Measurements from ENCODE around the gene DAZAP1. TPM values are rescaled to one million over a fixed set of nuclear protein-coding genes. Genes with fewer than 3 reads are reported as not detected.

Gene DAZAP1
- total and polyA plus RNA-seq, 7 donors: 28.2 to 132 (median 51.1) TPM

DNA sequence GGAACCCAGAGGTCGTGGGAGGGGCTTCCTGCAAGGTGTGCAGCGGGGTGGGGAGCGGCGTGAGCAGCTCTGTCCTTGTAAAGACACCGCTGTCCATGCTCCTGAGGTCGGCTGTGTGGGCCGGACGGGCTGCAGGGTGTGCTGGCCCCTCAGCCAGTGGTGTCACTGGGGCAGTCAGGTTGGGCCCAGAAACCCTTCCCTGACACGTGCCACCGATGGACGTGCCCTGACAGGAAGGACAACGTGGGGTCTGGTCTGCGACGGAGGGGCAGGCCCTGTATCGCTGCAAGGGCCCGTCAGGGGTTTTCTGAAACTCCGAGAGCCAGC, 26.6 kb downstream of the DAZAP1 start:
- intact Hi-C loops (cut with DNase I): no loop called here
- WGBS, 2 donors: 94 to 95% methylated on average over 17 of the region's 17 CpGs
- TF ChIP-seq EP300 (IDR thresholded peaks at IDR 0.05) (no peak), CTCF (IDR thresholded peaks at IDR 0.05) (no peak)
- Histone ChIP-seq H3K36me3 (peaks cover 31 to 70% (median 46%) of the 10 kb centered on the region in 4 donors), H3K4me1 (peaks cover 0 to 8% (median 7%) of the 10 kb centered on the region in 4 donors), H3K27me3 (no peaks in the 10 kb centered on the region), H3K9me3 (no peaks in the 10 kb centered on the region), H3K4me3 (no peak overlapping the region), H3K27ac (no peak overlapping the region)
- no peak for DNase-seq

DNA sequence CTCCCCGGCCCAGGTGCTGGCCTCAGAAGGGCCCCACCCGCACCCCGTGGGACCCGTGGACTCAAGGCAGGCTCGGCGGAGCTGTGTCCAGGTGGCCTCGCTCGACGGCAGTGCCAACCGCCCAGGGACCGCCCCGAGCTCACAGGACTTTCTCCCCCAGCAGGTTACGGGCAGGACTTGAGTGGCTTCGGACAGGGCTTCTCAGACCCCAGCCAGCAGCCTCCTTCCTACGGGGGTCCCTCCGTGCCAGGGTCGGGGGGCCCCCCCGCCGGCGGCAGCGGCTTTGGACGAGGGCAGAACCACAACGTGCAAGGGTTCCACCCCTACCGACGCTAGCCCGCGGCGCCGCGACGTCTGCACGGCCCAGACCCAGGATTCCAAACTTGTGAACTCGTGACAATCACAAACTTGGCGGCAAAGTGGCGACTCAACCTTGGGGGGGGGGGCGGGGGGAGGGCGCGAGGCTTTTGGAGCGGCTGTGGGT, 27.2 kb downstream of the DAZAP1 start:
- Histone ChIP-seq H3K36me3 (peaks cover 29 to 66% (median 43%) of the 10 kb centered on the region in 4 donors), H3K27ac (no peak overlapping the region), H3K4me3 (no peak overlapping the region), H3K9me3 (no peaks in the 10 kb centered on the region), H3K27me3 (no peaks in the 10 kb centered on the region), H3K4me1 (peaks cover 0 to 14% (median 13%) of the 10 kb centered on the region in 4 donors)
- no peak for DNase-seq
- intact Hi-C loops (cut with DNase I): loop anchor here (5.0 kb wide), 1 partner anchor 397 kb away; no protein-coding TSS in a partner anchor
- TF ChIP-seq POLR2AphosphoS5 (IDR thresholded peaks at IDR 0.05) (no peak), CTCF (IDR thresholded peaks at IDR 0.05) (no peak), POLR2A (IDR thresholded peaks at IDR 0.05) (no peak), EP300 (IDR thresholded peaks at IDR 0.05) (no peak)
- WGBS, 2 donors: 92% methylated on average over 39 of the region's 39 CpGs

GRCh38 chr19:1435378-1435989, 28.1 kb downstream of the DAZAP1 start:
- DNase-seq: no peak
- intact Hi-C loops (cut with DNase I): loop anchor here (5.0 kb wide), 1 partner anchor 398 kb away; no protein-coding TSS in a partner anchor
- peaks cover 0 to 23% (median 22%) of the 10 kb centered on the region in 4 donors for H3K4me1 ChIP-seq
- no peaks in the 10 kb centered on the region for H3K9me3 ChIP-seq
- H3K36me3 ChIP-seq: peaks cover 37 to 66% (median 45%) of the 10 kb centered on the region in 4 donors
- TF ChIP-seq EP300 (IDR thresholded peaks at IDR 0.05) (no peak), CTCF (IDR thresholded peaks at IDR 0.05) (no peak), POLR2AphosphoS5 (IDR thresholded peaks at IDR 0.05) (no peak)
- H3K4me3 ChIP-seq: no peak overlapping the region
- H3K27ac ChIP-seq: no peak overlapping the region
- H3K27me3 ChIP-seq: no peaks in the 10 kb centered on the region
- 83 to 87% methylated on average over 21 of the region's 21 CpGs for WGBS, 2 donors

DNA sequence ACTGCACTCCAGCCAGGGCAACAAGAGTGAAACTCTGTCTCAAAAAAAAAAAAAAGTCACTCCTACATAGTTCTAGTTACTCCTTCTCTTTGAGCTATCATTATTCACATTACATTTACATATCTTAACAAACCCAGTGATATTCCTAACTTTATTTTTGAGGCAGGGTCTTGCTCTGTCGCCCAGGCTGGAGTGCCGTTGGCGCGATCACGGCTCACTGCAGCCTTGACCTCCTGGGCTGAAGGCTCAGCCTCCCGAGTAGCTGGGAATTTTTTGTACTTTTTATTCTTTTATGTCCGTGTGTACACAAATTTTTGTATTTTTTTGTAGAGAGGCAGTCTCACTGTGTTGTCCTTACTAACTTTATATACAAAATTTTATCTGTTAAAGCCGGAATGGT, 30.2 kb downstream of the DAZAP1 start:
- H3K4me3 ChIP-seq: peak overlapping the region in 2 of 4 donors; percentile 75 to 89
- H3K27ac ChIP-seq: peak overlapping the region in 2 of 4 donors; percentile 85 to 90
- H3K4me1 ChIP-seq: peaks cover 0 to 31% (median 27%) of the 10 kb centered on the region in 4 donors
- intact Hi-C loops (cut with DNase I): loop anchor here (5.0 kb wide), 1 partner anchor 400 kb away; no protein-coding TSS in a partner anchor
- WGBS, 2 donors: 42 to 69% methylated on average over 8 of the region's 8 CpGs
- no peaks in the 10 kb centered on the region for H3K27me3 ChIP-seq
- DNase-seq: no peak
- no peaks in the 10 kb centered on the region for H3K9me3 ChIP-seq
- no peak for TF ChIP-seq POLR2A (IDR thresholded peaks at IDR 0.05)
- TF ChIP-seq CTCF (IDR thresholded peaks at IDR 0.05): no peak
- no peak for TF ChIP-seq POLR2AphosphoS5 (IDR thresholded peaks at IDR 0.05)
- no peak for TF ChIP-seq EP300 (IDR thresholded peaks at IDR 0.05)
- H3K36me3 ChIP-seq: peaks cover 33 to 66% (median 47%) of the 10 kb centered on the region in 4 donors
